ENCODE measurements around the gene TACR2. TPM values are rescaled to one million over a fixed set of nuclear protein-coding genes. Genes with fewer than 3 reads are reported as not detected.

The TACR2 gene
- total RNA-seq, 1 experiment from 2014 or later, result 0.21 TPM

GRCh38 chr10:69366738-69367137 lies 50.0 kb downstream of the TACR2 start:
- Histone ChIP-seq H3K4me3 (ENCODE audit: low read depth in 2 of 2, low read length in 2 of 2) (no peak overlapping the region), H3K4me1 (ENCODE audit: control insufficient read depth, insufficient read depth, low read length) (no peaks in the 10 kb centered on the region; the same call in 1 of the 2 replicates), H3K9me3 (ENCODE audit: control insufficient read depth, insufficient read depth, low read depth, low read length) (no peaks in the 10 kb centered on the region), H3K27ac (ENCODE audit: low read length) (no peak overlapping the region), H3K27me3 (ENCODE audit: control insufficient read depth, insufficient read depth, low read length) (no peaks in the 10 kb centered on the region), H3K36me3 (ENCODE audit: control insufficient read depth, insufficient read depth, low read length) (no peaks in the 10 kb centered on the region)
- in situ Hi-C loops (cut with HindIII; ENCODE audit: low pct_unique_long_range_greater_than_20kb, low sequenced_read_pairs) (no loop called here), intact Hi-C loops (cut with micrococcal nuclease; ENCODE audit: unreplicated experiment) (no loop called here)
- ATAC-seq (0 out of 2 replicates have a peak, but pooled peaks have one; percentile 49), DNase-seq (ENCODE audit: low read depth, low spot score) (no peak)
- no TSS peak for BruUV-seq (replicated peaks)
- ChIA-PET POLR2A (interaction anchor here (0.5 kb wide), 1 partner anchor 219 kb away, joined by 3 read pairs; no protein-coding TSS in a partner anchor), CTCF (no interaction called here)
- TF ChIP-seq CTCF (IDR thresholded peaks at IDR 0.05), result no peak
- no peak for TF ChIP-seq REST (IDR thresholded peaks at IDR 0.05; ENCODE audit: insufficient read depth in 1 of 2, low read depth in 2 of 2, low read length in 1 of 2)
- no peak for TF ChIP-seq TCF7L2 (IDR thresholded peaks at IDR 0.05; ENCODE audit: low read depth, low read length)
- no peak for TF ChIP-seq SIN3A (IDR thresholded peaks at IDR 0.05; ENCODE audit: borderline replicate concordance, insufficient read depth, low read depth, low read length)
- no peak for TF ChIP-seq POLR2AphosphoS5 (IDR thresholded peaks at IDR 0.05; ENCODE audit: low read depth, low read length)

GRCh38 chr10:69364232-69364940 lies 52.3 kb downstream of the TACR2 start:
- Histone ChIP-seq H3K36me3 (ENCODE audit: control insufficient read depth, insufficient read depth, low read length) (no peaks in the 10 kb centered on the region), H3K4me3 (ENCODE audit: low read depth in 2 of 2, low read length in 2 of 2) (no peak overlapping the region), H3K27ac (ENCODE audit: low read length) (no peak overlapping the region), H3K9me3 (ENCODE audit: control insufficient read depth, insufficient read depth, low read depth, low read length) (no peaks in the 10 kb centered on the region), H3K4me1 (ENCODE audit: control insufficient read depth, insufficient read depth, low read length) (peaks cover 13% of the 10 kb centered on the region), H3K27me3 (ENCODE audit: control insufficient read depth, insufficient read depth, low read length) (no peaks in the 10 kb centered on the region)
- POLR2A ChIA-PET, result no interaction called here
- BruUV-seq (replicated peaks), result no TSS peak
- CTCF ChIA-PET, result interaction anchor here (0.6 kb wide), 1 partner anchor 142 kb away, joined by 7 read pairs; no protein-coding TSS in a partner anchor
- no peak for DNase-seq (ENCODE audit: low read depth, low spot score)
- in situ Hi-C loops (cut with HindIII; ENCODE audit: low pct_unique_long_range_greater_than_20kb, low sequenced_read_pairs), result no loop called here
- intact Hi-C loops (cut with micrococcal nuclease; ENCODE audit: unreplicated experiment), result no loop called here
- no peak for ATAC-seq
- TF ChIP-seq SIN3A (IDR thresholded peaks at IDR 0.05; ENCODE audit: borderline replicate concordance, insufficient read depth, low read depth, low read length), result no peak
- TF ChIP-seq POLR2AphosphoS5 (IDR thresholded peaks at IDR 0.05; ENCODE audit: low read depth, low read length), result no peak
- no peak for TF ChIP-seq REST (IDR thresholded peaks at IDR 0.05; ENCODE audit: insufficient read depth in 1 of 2, low read depth in 2 of 2, low read length in 1 of 2)
- TF ChIP-seq TCF7L2 (IDR thresholded peaks at IDR 0.05; ENCODE audit: low read depth, low read length), result no peak
- no peak for TF ChIP-seq CTCF (IDR thresholded peaks at IDR 0.05)

Data from Panc1 (cell line).